HG03039 (cell line): ENCODE data around the gene SLC45A3.
"Not testable (repeated sequence)": the region's sequence is repeated elsewhere in the genome, so short reads cannot be mapped to it uniquely, and the experiment has no call there.

ENCODE experiments used
- ATAC-seq: cut with Tn5 transposase; IDR thresholded peaks from one replicate; pipeline ENCODE4 v1.9.1; 2021; ENCODE audit warnings: mild to moderate bottlenecking, moderate library complexity; ENCODE audit not compliant: unreplicated experiment

Gene SLC45A3

GRCh38 chr1:205680073-205680851, at the start of gene SLC45A3:
TSS of gene SLC45A3 (minus strand) at chr1:205680509. CDS start at chr1:205664656, 15,853 bp downstream.
- no peak for ATAC-seq

DNA sequence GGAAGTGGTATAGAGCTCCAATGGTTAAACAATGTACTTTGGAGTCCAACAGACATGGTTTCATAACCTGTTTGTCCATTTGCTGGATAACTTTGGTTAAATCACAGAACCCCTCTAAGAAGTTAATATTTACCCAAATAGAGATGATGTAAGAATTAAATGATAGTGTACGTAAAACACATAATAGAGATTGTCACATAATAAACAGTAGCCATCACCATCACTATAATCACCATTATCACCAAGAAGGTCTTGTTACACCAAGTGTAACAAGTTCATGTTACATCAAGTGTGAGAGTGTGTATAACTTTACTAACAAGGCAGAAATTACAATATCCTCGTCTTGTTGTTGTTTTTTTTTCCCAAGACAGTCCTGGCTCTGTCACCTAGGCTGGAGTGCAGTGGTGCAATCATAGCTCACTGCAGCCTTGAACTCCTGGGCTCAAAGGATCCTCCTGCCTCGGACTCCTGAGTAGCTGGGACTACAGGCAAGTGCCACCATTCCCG, 46.4 kb upstream of the SLC45A3 start:
- no peak for ATAC-seq

GRCh38 chr1:205725514-205725913, 45.2 kb upstream of the SLC45A3 start:
- no peak for ATAC-seq

- not testable (repeated sequence) for ATAC-seq
Measured at GRCh38 chr1:205720740-205721139, 40.4 kb upstream of the SLC45A3 start.

DNA sequence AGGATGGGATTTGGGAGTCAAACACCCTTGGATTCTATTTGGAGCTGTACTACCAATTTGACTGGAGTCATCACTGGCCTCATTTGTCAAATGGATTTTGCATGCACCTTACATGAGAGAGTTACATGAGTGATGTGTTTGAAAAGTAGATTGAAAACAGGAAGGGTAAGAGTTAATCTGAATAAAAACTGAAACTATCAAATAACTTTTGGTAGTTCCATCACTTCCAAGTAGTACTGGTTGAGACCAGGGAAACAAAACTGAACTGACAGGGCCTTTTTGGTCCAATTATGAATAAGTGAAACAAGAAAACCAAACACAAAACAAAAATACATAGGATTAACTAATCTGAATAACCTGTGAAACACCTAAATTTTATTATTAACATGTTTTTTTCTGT, 39.5 kb upstream of the SLC45A3 start:
- no peak for ATAC-seq

- no peak for ATAC-seq
Measured at GRCh38 chr1:205719015-205719414, 38.7 kb upstream of the SLC45A3 start.

DNA sequence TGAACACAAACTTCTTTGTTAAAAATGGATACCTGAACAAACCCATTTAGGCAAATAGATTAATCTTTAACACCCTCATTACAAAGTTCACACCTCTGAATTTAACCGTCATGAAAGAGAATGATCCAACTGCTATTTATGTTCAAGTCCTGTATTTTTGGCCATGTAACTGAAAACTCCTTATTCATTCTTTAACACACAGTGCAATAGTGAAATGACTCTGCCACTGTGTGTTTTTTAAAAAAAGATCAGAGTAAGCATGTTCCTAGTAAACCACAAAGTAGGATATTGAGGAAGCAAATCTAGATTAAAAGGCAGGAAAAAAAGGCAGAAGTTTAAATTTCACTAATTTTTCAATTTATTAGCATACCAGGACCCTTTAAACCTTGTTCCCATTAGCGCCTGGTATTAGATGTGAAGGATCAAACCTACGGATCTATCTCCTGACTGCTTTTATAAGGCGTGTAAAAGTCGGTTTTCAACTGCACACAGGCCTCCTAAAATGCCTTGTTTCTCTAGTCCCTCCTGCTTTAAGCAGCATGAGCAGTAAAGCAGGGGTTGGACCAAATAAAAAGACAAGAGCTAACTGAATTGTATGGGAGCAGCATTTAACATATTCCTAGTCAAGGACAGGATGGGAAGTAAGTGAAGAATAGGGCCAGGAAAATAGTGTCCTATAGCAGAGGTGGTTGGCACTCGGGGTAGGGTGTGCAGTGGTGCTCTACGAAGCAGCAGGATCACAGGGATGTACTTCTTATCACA, 36.2 kb upstream of the SLC45A3 start:
- no peak for ATAC-seq

DNA sequence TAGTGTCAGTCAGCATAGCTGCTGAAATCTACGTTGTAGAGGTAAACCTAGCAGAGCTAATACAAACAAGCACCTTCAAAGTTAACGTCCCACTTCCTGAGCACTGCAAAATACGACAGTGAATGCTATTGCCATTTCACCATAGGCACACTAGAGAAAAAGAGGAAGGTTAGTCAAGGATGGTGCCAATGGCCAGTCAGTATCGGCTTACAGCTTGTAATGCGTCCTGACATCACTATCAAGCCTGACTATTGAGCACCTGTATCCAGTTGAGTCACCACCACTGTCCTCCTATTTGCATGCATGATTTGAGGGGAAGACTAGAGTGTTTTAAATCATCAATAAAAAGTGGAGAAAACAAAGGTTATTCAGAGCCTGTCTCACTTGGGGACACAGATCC, 35.3 kb upstream of the SLC45A3 start:
- no peak for ATAC-seq

GRCh38 chr1:205714906-205715246, 34.6 kb upstream of the SLC45A3 start:
- ATAC-seq, result no peak

DNA sequence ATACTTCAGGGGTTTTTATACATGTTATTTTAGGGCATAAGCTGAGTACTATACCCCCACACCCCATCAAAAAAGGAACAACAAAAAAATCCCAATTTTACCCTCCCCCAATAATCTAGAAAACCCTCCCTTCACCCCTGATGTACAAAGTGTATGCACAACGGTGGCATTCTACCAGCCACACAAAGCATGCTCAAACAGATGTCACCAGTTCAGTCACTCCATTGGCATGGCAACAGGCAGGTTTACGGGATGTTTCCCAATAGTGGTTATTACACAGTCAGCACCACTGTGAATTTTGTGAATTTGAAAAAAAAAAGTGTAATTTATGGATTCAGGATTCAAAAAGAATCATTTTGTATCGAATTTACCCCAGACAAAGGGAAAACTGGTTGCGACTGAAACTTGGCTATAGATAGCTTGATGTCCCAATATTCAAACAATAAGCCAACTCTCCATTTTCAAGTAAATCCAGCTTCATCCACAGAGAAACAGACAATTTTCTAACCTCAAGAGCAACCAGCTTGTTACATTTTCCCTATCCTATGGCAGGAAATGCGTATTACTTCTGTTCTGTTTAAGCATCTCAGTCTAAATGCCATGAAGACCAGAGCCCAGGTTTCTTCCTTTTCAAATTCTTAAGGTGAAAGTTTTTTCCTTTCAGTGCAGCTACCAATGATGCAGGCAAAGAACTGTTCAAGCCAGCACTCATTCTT, 34.0 kb upstream of the SLC45A3 start:
- ATAC-seq, result no peak

- no peak for ATAC-seq
Measured at GRCh38 chr1:205711105-205712048, 31.1 kb upstream of the SLC45A3 start.

GRCh38 chr1:205710201-205711062, 30.1 kb upstream of the SLC45A3 start:
- no peak for ATAC-seq

GRCh38 chr1:205709640-205710039, 29.3 kb upstream of the SLC45A3 start:
- ATAC-seq, result no peak

GRCh38 chr1:205709059-205709398, 28.7 kb upstream of the SLC45A3 start:
- ATAC-seq, result no peak

- ATAC-seq, result no peak
Measured at GRCh38 chr1:205706601-205707502, 26.5 kb upstream of the SLC45A3 start.

DNA sequence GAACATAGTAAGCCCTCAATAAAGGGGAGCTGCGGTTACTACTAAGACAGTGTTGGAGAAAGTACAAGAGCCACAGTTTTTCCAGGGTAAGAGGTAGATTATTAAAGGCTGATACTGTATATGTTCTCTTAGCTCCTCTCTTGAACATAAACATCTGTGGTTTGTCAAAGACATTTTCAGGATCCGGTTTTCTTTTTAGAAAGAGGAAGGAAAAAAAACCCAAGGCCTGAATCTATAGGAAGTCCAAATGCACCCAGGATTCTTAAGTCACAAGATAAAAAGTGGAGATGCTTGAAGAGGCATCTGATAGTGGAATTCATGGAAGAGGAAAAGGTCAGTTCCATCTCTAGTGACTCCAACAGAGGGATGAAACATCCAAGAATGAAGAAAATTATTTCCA, 24.6 kb upstream of the SLC45A3 start:
- no peak for ATAC-seq

DNA sequence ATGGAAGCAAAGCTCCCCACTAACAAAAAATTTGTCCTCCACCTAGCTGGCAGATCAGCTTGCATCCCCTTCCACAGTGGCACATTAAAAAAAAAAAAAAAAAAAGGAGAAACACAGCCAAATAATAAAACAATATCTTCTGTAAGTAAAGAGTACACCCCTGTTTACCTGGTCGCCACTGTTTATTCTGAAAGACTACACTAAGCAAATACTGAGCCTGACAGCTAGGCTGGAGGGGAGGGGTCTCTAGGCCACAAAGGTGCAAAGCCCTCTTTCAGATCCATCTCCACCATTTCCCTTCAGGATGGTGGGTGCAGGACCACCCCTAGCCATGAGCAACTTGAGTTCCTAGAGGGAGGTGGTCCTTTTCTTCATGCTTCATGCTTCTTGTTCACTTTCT, 22.8 kb upstream of the SLC45A3 start:
- no peak for ATAC-seq

- ATAC-seq, result no peak
Measured at GRCh38 chr1:205701891-205702290, 21.6 kb upstream of the SLC45A3 start.

DNA sequence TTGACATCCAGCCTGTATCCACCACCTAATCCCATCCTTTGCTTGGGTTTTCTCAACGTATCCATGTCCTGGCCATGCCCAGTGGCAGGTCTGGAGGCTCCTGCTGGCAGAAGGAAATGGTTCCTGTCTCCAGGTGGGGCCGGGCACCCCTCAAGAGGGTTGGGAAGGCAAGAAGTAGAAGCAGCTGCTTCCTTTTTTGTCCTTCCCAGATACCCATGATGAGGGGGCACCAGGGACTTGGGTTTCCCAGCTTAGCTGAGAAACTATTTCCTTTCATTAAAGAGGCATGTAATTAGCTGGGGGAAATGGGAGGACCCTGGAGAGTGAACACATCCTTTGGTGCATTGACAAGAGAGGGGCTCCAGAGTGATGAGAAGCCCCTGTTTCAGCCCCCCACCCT, 21.1 kb upstream of the SLC45A3 start:
- ATAC-seq, result no peak
